Endothelial cell of hepatic sinusoid (primary cell): ENCODE measurements around the gene IL32.

ENCODE experiments used
- in situ Hi-C: cut with HindIII; loops from 2 replicates; pipeline ENCODE4 v1.10.0; 2017; ENCODE audit warnings: low sequenced_read_pairs

Gene IL32

DNA sequence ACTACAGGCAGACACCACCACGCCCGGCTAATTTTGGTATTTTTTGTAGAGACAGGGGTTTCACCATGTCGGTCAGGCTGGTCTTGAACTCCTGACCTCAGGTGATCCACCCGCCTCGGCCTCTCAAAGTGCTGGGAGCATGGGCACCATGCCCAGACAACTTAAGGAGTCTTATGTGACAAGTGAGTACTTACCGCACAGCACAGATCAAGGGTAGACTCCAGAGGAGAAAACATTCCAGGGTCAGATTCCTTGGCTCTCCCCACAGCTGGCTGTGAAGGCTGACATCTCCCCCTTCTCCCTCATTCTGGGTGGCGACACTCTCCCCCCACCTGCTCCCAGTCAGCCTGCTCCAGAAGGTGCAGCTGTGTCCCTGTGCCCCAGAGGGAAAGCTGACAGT lies 23.0 kb downstream of the IL32 start:
- in situ Hi-C loops: no loop called here

DNA sequence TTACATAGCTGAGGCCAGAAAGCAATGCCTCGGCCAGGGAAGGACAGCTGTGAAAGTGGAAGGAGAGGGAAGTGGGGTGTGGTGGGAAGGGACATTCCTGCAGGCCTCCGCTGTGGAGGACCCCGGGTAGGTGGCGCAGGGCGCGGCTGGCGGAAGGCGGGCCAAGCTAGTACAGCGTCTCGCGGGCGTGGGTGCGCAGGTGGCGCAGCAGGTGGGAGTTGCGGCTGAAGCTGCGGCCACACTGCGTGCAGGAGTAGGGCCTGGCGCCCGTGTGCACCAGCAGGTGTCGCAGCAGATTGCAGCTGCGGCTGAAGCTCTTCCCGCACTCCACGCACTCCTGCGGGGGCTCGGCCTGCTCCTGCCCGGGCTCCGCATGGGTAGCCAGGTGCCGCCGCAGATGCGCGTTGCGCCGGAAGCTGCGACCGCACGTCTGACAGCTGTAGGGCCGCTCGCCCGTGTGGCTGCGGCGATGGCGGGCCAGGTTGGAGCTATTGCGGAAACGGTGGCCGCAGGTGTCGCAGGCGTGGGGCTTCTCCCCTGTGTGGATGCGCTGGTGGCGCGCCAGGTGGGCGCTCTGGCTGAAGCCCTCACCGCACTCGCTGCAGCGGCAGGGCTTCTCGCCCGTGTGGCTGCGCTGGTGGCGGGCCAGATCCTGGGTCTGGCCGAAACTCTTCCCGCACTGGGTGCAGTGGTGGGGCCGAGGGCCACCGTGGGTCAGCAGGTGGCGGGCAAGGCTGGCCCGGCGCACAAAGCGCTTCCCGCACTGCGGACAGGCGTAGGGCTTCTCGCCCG lies 23.7 kb downstream of the IL32 start:
- in situ Hi-C loops: no loop called here

DNA sequence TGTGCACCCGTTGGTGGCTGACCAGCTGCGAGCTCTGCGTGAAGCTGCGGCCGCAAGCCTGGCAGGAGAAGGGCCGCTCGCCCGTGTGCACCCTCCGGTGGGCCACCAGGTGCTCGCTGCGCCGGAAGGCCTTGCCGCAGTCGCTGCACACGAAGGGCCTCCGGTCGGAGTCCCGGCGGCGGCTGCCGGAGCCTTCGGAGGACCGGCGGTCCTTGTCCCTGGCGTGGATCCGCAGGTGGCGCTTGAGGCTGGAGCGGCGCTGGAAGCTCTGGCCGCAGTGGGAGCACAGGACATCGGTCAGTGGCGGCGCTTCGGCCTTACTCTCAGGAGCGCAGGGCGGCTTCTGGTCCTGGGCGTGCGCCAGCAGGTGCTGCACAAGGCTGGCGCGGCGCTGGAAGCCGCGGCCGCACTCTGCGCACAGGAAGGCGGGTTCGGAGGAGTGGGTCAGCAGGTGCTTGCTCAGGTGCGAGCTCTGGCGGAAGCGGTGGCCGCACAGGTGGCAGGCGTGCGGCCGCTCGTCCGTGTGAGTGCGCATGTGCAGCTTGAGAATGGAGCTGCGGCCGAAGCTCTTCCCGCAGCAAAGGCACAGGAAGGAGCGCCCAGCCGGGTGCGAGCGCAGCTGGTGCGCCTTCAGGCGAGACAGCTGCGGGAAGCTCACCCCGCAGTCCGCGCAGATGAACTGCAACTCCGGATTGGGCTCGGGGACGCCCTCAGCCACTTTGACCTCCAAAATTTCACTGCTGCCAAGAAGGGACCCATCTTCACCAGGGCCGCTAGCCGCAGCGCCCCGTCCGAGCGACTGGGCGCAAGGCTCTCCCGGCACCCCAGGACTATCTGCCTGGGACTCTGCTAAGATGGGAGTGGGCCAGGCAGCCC lies 24.5 kb downstream of the IL32 start:
- in situ Hi-C loops: no loop called here

DNA sequence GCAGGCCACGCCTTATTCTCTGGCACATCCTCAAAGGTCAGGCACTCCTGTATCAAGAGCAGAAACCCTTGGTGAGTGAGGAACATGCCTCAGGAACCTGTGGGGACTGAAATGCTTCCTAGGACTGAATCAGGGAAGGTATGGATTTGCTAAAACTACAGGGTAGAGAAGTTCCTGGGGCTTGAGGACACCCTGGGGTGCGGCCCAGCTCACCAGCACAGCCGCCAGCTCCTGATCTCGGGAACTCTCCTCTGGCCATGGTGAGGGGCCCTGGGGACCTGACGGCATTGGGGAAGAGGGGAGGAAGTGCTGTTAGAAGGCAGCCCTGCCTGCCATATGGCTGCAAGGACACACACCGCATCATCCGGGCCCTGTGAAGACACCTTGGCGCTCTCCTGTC lies 26.1 kb downstream of the IL32 start:
- in situ Hi-C loops: no loop called here

DNA sequence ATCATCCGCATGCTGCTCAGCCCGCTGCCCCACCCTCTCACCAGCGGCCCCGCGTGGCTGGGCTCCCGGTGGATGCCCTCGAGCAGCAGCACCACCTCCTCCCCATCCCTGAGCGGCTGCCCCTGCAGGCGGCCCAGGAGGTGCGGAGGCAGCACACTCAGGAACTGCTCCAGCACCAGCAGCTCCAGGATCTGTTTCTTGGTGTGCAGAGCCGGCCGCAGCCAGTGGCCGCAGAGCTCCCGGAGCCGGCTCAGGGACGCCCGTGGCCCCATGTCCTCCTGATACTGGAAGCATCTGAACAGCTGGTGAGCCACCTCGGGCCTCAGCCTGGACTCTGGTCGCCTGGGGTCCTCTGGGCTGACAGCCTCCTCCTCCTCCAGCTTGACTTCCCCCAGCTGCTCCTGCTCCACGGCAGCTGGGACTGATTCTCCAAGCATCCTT lies 27.1 kb downstream of the IL32 start:
- in situ Hi-C loops: no loop called here

DNA sequence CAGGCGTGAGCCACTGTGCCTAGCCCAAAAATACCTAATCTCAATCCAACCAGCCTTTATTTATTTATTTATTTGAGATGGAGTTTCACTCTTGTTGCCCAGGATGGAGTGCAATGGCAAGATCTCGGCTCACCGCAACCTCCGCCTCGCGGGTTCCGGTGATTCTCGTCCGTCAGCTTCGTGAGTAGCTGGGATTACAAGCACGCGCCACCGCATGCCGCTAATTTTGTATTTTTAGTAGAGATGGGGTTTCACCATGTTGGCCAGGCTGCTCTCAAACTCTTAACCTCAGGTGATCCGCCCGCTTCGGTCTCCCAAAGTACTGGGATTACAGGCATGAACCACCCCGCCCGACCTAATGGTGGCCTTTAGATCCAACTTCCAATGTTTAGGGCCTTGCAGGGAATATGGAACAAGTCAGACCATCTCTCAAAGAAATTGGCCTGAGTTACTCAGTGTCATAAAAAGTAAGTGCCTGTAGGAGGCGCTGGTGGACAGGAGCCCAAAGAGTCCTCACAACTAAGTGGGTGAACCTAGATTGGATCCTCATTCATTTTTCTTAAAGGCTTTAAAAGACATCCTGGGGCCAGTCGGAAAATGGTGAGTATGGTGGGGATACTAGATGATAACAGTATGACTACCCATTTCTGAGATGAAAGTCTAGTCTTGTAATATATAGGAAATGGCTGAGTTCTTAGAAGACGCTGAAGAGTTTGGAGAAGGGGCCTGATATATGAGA lies 29.0 kb downstream of the IL32 start:
- in situ Hi-C loops: loop anchor here (5.0 kb wide), 2 partner anchors 47 to 53 kb away; partner anchors contain the start of gene MMP25

DNA sequence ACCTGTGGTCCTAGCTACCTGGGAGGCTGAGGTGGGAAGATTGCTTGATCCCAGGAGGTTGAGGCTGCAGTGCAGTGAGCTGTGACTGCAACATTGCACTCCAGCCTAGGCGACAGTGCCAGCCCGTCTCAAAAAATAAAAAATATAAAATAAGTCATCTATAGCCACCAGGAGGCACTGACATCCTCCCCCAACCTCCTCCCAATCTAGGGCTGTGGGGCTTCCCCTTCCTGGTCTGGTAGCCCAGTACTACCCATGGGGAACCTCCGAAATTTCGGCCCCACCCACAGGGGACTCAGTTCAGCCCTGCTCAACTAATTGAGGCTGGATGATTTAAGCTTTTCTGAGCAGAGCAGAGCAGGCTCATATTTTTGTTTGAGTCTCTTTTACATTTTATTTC lies 30.4 kb downstream of the IL32 start:
- in situ Hi-C loops: loop anchor here (5.0 kb wide), 2 partner anchors 49 to 51 kb away; partner anchors contain the start of gene MMP25

DNA sequence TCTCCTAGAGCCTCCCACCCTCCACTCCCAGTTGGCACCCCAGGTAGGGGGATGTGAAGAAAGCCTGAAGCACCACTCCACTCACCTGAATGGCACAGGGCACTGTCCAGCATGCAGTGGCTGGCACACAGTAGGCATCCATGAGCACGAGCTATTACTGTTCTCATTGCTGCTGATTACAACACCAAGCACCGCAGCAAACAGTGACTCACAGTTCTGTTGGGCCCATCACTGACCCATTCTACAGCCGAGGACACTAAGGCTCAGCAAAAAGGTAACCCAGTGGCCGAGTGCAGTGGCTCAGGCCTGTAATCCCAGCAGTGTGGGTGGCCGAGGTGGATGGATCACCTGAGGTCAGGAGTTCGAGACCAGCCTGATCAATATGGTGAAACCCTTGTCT lies 30.9 kb downstream of the IL32 start:
- in situ Hi-C loops: loop anchor here (5.0 kb wide), 2 partner anchors 49 to 51 kb away; partner anchors contain the start of gene MMP25

DNA sequence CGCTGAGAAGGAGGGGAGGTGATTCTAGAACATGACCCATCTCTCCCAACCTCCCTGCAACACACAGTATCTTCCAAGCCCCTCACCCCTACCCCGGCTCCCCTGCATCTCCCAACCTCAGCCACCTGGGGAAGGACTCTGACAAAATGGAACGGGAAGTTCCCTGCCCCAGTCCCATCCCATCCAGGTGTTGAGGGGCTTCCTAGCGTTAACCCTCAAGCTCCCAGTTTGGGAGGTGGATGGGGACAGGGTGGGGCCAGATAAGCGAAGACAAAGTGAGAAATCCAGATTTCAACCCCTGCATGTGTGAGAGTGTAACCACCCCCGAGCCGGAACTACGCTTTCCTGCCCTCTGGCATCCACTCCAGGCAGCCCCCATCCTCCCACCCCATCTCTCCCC lies 31.8 kb downstream of the IL32 start:
- in situ Hi-C loops: loop anchor here (5.0 kb wide), 2 partner anchors 50 kb away; partner anchors contain the start of gene MMP25

DNA sequence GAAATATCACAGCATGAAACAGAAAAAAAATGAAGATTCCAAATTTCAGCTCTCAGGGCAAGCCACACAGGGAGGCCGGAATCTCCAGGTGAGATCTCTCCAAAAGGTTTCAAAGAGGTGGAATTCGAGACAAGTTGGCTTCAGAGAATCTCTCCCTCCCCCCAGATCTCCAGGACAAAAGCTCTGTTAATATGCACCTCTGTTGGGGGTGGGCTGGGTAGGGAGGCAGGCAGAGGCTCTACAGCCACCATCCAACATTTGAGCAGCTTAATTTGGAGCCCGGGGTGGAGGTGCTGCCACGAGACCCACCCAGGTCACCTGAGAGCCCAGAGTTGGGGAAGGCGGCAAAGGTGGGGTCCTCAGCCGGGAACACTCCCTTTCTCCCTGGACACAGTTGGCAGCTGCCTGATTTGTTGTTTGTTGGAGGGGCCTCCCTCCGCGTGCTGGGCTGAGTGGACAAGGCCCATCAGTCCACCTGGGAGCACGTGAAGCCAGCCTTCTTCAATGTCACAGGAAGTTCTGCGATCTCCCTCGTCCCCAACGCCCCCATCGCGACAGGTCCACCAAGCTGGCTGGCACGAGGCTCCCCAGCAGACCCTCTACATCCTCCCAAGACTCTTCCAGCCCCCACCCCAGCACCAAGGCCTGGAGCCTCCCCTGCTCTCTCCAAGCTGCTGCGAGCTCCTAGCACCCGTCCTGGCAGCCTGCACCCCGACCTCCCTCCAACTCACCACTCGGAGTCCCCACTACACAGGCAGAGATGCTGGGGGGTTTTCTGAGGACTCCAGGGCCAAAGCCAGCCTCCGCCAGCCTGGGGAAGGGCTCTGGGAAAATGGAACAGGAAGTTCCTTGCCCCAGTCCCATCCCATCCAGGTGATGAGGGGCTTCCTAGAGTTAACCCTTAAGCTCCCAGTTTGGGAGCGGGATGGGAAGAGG lies 33.3 kb downstream of the IL32 start, which contains the start of gene ZSCAN10:
TSS of gene ZSCAN10 (minus strand) at position 836 of the 936 bp plus-strand sequence. CDS start 6,357 bp downstream, outside the sequence.
- in situ Hi-C loops: loop anchor here (5.0 kb wide), 2 partner anchors 49 to 51 kb away; partner anchors contain the start of gene MMP25

DNA sequence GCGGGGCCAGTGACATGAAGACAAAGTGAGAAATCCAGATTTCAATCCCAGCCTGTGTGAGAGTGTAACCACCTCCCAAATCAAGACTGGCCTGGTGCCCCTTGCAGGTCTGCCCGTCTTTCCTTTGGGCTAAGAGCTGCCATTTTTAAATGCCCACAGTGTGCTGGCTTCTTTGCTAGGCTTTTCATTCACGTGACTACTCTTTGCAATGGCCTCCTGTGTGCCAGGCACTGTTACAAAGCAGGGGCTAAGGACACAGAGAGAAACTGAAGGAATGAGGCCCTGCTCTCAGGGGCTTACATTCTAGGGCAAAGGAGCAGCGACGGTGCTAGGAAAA lies 33.9 kb downstream of the IL32 start:
- in situ Hi-C loops: loop anchor here (5.0 kb wide), 2 partner anchors 48 to 52 kb away; partner anchors contain the start of gene MMP25

DNA sequence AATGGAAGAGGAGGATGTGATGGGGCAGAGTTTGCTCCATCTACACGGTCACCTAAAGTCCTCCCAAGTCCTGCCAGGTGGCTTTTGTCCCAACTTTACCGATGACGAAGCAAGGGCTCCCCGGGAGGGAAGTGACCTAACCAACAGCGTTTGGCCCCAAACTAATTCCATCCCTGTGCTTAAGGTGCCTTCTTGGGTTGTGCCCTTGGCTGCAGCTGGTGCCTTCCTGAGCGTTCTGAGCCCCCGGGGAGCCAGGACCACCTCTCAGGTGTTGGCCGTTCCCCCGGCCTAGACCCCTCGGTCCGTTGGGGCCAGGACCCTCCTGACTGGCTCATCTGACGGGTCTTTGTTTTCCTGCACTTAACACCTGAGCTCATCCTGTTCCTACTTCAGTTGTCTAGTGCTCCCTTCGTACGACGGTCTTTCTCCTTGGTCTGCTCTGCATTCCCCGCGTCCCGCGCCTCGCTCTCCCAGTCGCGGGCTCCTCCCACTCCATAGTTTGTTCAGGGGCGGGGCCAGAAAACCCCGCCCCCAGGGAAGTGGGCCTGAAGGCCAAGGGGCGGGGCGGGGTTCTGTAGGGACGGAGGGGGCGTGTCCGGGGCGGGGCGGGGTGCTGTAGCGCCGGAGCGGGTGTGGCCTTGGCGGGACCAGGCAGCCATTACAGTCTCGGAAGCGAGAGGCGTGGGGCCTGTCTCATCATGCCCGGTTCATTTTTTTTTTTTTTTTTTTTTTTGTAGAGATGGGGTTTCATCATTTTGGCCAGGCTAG lies 34.5 kb downstream of the IL32 start:
- in situ Hi-C loops: loop anchor here (5.0 kb wide), 2 partner anchors 47 to 53 kb away; partner anchors contain the start of gene MMP25

DNA sequence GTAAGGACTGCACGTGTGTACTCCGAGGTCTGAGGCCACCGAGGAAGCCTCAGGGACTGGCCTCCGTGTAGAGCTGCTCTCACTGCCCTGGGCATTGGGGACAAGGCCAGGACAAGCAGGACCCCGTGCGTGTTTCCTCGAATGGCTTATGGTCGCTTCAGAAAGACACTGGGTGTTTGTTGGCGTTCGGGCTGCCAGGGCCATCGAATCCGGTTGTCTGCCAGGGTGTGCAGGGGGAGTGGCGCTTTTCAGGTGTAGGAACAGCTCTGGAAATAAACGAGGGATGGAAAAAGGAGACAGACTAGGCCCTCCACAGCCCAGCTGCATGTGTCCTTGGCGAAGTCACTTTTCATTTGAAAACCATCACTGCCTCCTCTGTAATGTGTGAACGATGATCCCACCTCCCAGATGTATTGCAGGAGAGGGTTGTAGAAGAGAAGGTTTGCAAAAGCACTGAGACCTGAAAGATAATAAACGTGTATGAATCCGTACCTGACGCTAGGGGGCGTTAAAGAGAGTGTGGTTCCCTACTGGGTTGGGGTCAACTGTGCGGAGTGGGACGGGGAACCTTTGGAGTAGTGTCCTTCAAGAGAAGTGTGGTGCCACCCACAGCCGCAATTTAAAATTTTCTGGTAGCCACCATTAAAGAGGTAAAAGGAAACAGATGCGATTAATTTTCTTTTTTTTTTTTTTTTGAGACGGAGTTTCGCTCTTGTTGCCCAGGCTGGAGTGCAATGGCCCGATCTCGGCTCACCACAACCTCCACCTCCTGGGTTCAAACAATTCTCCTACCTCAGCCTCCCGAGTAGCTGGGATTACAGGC lies 35.8 kb downstream of the IL32 start:
- in situ Hi-C loops: no loop called here

DNA sequence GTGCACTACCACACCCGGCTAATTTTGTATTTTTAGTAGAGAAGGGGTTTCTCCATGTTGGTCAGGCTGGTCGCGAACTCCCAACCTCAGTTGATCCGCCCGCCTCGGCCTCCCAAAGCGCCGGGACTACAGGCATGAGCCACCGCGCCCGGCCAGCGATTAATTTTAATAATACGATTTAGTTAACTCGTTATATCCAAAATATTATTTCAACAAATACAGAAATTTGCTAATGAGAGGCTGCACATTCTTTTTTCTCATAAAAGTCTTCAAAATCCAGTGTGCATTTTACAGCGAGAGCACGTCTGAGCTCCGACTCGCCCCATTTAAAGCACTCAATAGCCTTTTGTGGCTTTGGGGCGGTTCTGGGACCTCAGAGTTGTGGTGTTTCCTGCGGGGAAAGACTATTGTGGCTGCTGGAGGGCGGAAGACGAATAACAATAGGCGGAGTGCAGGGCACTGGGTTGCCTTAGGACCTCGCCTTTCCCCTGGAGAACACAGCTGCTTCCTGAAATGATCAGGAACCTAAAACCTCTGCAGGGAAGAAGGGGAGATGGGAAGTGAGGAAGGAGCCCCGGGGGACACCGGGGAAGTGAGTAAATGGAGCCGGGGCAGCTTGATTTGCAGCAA lies 36.5 kb downstream of the IL32 start:
- in situ Hi-C loops: no loop called here

DNA sequence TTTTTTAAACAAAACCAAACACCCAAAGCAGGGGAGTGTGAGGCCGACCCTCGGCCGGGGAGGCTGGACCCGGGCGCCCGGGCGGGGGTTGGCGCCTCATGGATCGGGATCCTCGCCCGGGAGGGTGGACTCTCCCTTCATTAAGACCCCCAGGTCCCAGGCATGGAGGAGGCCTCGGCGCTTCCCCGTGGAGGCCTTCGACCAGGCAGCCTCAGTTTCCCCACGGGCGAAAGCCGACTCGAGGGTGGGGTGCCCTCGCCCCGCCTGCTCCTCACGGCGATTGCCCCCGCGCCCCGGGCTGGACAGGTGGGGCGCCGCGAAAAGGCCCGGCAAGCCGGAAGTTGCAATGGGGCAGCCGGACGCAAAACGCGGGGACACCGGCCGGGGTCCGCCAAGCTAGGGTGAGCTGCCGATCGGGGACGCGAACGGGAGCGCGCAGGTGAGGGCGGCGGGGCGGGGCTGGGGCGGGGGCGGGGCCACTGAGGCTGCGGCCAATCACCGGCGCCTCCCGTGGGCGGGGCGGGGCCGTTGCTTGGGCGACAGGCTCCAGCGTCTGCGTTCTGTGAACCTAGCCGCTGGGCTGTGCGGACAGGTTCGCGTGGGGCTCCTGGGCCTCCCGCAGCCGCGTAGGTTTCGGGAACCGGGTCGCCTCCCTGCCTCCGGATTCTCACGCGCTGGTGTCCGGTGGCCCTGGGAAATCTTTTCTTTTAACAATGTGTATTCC lies 40.9 kb downstream of the IL32 start:
- in situ Hi-C loops: no loop called here

DNA sequence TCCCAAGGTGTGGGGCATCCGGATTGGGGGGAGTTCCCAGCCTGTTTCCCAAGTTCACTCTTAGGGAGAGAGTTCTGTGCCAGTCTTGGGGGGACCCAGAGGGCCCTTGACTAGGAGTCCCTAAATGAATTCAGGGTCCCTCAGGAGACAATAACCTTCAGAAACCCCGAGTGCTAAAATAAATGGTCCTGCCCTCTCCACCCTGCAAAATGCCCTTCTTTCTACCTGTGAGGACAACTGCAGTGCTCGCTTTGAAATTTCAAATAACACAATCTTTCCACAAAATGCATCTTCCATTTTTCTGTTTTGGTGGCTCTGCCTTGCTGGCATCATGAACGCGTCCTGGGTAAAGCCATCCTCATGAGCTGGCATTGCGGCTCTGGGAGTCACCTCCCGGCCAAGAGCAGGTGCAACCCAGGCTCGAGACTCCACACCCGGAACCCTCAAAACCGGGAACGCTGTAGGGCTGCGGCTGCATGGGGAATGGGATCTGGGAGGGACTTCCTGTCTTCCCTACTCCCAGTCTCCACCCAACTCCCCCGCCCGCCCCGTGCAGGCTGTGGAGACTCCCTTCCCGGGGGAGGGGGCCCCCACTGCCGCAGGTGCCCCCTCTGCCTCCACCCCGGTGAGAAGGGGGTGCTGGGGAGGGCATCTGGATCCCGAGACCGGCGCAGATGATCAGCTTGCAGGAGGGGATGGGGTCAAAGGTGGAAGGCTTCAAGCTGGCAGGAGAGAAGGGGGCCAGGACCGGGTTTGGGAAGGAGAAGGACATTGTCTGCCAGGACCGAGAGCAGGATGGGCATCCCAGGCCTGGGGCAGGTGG lies 46.8 kb downstream of the IL32 start, which contains the start of gene ZNF205:
TSS of gene ZNF205 (plus strand) at position 529 of the 823 bp plus-strand sequence. CDS start 845 bp downstream, outside the sequence.
- in situ Hi-C loops: no loop called here
